ENCODE results near the gene MPLKIP. TPM values are rescaled to one million over a fixed set of nuclear protein-coding genes. Genes with fewer than 3 reads are reported as not detected.

The MPLKIP gene
- total RNA-seq, 1 donor from 2014 or later: 37.5 TPM

DNA sequence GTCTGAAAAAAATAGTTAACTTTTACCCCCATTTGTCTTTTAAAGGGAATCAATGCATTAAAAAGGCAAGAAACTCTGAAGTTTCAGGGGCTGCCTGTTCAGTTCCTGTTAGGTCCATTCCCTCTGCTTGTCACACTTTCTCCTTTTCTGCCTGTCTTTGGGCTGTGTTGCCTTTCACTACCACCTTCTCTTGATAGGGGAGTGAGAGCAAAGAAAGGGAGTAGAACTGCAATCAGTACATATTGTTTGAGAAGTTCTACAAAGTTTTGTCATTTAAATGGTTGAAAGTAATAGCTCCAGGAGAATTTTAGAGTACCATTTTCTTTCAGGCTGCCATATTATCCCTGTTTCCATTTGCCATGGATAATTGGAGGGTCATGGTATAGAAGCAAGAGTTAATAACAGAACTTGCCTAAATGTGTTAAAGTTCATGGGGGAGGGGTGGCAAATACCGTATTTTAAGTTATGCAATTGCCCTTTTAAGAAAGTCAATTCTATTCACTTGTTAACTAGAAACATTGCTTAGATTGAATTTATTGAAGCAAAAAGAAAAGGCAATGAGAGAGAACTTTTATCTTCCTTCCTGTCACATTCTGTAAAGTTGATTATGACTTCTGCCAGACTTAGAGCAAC lies 38.6 kb downstream of the MPLKIP start:
- Mint-ChIP-seq H3K4me3 (no peak overlapping the region), H3K9me3 (no peaks in the 10 kb centered on the region), H3K36me3 (peaks cover 21% of the 10 kb centered on the region), H3K27ac (no peak overlapping the region), H3K27me3 (ENCODE audit: low read depth) (no peaks in the 10 kb centered on the region), H3K4me1 (peaks cover 45% of the 10 kb centered on the region)
- DNase-seq (ENCODE audit: low spot score in 2 of 2, unreplicated experiment in 2 of 2): no peak
- TF ChIP-seq, protein P1, sequence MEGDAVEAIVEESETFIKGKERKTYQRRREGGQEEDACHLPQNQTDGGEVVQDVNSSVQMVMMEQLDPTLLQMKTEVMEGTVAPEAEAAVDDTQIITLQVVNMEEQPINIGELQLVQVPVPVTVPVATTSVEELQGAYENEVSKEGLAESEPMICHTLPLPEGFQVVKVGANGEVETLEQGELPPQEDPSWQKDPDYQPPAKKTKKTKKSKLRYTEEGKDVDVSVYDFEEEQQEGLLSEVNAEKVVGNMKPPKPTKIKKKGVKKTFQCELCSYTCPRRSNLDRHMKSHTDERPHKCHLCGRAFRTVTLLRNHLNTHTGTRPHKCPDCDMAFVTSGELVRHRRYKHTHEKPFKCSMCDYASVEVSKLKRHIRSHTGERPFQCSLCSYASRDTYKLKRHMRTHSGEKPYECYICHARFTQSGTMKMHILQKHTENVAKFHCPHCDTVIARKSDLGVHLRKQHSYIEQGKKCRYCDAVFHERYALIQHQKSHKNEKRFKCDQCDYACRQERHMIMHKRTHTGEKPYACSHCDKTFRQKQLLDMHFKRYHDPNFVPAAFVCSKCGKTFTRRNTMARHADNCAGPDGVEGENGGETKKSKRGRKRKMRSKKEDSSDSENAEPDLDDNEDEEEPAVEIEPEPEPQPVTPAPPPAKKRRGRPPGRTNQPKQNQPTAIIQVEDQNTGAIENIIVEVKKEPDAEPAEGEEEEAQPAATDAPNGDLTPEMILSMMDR (IDR thresholded peaks at IDR 0.05; ENCODE audit: unreplicated experiment): no peak

DNA sequence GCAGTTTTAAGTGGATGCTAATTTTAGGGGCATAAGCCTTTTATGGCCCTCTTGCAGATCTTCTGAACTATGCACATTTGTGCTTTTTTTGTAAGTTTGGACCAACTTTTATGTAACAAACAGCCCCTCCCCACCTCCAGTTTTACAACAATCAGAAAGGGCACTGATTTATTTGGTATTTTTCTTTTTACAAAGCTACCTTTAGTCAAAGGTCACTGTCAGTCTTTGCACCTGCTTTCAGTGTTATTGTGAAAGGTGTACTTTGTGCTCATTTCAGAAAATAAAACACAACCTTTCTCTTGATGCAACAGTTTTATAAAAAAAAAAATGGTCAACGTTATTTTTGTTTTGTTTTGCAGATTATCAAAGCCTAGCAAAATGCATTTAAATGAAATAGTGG lies 39.2 kb downstream of the MPLKIP start:
- no peak overlapping the region for H3K4me3 Mint-ChIP-seq
- peaks cover 43% of the 10 kb centered on the region for H3K4me1 Mint-ChIP-seq
- H3K27ac Mint-ChIP-seq: no peak overlapping the region
- TF ChIP-seq, protein P1 (IDR thresholded peaks at IDR 0.05; ENCODE audit: unreplicated experiment): no peak
- H3K9me3 Mint-ChIP-seq: no peaks in the 10 kb centered on the region
- H3K36me3 Mint-ChIP-seq: peaks cover 23% of the 10 kb centered on the region
- no peak for DNase-seq (ENCODE audit: low spot score in 2 of 2, unreplicated experiment in 2 of 2)
- H3K27me3 Mint-ChIP-seq (ENCODE audit: low read depth): no peaks in the 10 kb centered on the region

DNA sequence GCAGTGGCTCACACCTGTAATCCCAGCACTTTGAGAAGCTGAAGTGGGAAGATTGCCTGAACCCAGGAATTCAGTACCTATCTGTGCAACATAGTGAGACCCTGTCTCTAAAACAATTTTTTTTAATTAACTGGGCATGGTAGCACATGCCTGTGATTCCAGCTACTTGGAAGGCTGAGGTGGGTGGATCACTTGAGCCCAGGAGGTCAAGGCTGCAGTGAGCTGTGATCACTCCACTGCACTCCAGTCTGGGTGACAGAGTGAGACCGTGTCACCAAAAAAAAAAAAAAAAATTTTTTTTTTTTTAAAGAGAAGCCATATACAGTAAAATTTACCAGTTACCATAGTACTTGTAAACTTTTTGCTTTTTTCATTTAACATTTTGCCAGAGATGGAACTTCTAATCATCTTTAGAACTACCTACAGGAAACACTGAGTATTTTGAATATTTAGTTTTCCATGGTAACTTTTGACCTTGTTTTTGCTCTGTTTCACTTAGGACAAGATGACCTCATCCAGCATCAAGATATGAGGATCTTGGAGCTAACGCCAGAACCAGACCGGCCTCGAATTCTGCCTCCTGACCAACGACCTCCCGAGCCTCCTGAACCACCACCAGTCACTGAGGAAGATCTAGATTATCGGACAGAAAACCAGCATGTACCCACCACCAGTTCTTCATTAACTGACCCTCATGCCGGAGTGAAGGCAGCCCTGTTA lies 40.6 kb downstream of the MPLKIP start:
- no peak overlapping the region for H3K27ac Mint-ChIP-seq
- peaks cover 33% of the 10 kb centered on the region for H3K4me1 Mint-ChIP-seq
- H3K27me3 Mint-ChIP-seq (ENCODE audit: low read depth): no peaks in the 10 kb centered on the region
- DNase-seq (ENCODE audit: low spot score in 2 of 2, unreplicated experiment in 2 of 2): no peak
- TF ChIP-seq, protein P1 (IDR thresholded peaks at IDR 0.05; ENCODE audit: unreplicated experiment): no peak
- H3K9me3 Mint-ChIP-seq: no peaks in the 10 kb centered on the region
- peaks cover 28% of the 10 kb centered on the region for H3K36me3 Mint-ChIP-seq
- no peak overlapping the region for H3K4me3 Mint-ChIP-seq

DNA sequence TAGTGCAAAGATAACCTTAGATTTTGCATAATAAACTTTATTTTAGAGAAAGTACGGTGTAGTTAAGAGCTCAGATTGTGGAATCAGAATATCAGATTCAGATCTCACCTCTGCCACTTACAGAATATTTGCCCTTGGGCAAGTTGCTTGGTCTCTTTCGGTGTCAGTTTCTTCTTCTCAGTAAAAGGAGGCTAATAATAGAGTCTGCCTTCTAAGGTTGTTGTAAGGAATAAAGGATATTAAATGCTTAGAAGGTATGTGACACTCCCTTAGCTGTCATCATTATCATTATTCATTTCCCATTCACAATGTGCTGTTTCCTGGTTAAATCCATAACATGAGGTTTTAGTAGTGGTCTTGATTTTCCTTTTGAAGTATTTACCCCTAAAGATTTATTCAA lies 42.2 kb downstream of the MPLKIP start:
- Mint-ChIP-seq H3K27ac (peak overlapping the region; percentile 87), H3K36me3 (peaks cover 36% of the 10 kb centered on the region), H3K4me3 (no peak overlapping the region), H3K27me3 (ENCODE audit: low read depth) (no peaks in the 10 kb centered on the region), H3K9me3 (no peaks in the 10 kb centered on the region), H3K4me1 (peaks cover 21% of the 10 kb centered on the region)
- TF ChIP-seq, protein P1 (IDR thresholded peaks at IDR 0.05; ENCODE audit: unreplicated experiment): no peak
- no peak for DNase-seq (ENCODE audit: low spot score in 2 of 2, unreplicated experiment in 2 of 2)

DNA sequence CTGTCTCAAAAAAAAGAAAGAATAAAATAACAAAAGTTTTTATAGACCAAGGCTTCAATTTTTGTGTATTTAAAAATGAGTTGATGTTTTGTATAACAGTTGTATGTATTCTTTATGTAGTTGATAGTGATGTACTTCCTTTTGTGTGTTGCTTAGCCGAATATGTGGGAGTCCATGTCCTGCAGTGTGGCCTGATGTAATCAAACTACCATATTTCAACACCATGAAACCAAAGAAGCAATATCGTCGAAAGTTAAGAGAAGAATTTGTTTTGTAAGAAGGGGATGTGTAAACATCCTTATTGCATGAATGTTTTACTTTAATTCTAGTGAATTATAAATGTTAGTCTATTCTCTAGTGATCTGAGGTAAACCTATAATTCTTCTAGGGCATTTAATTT lies 56.6 kb downstream of the MPLKIP start:
- Mint-ChIP-seq H3K9me3 (no peaks in the 10 kb centered on the region), H3K4me3 (no peak overlapping the region), H3K27ac (no peak overlapping the region), H3K36me3 (peaks cover 8% of the 10 kb centered on the region), H3K27me3 (ENCODE audit: low read depth) (no peaks in the 10 kb centered on the region), H3K4me1 (no peaks in the 10 kb centered on the region)
- DNase-seq (ENCODE audit: low spot score in 2 of 2, unreplicated experiment in 2 of 2): no peak
- TF ChIP-seq, protein P1 (IDR thresholded peaks at IDR 0.05; ENCODE audit: unreplicated experiment): no peak

Other genes with a start within 250 kb of the MPLKIP start
- gene CDK13, start 184.4 kb downstream of the MPLKIP start, total RNA-seq: 75.8 to 82.0 TPM (median 76.0 TPM) in 3 replicates
- gene SUGCT, start 383 bp upstream of the MPLKIP start, total RNA-seq: 8.4 to 9.8 TPM (median 8.9 TPM) in 3 replicates